HUDEP-2 (cell line): Measurements from ENCODE around the gene RCOR3.
"Not testable (repeated sequence)": the region's sequence is repeated elsewhere in the genome, so short reads cannot be mapped to it uniquely, and the experiment has no call there.

Experiments used
- DNase-seq, 76 experiments: peaks; one replicate each; lab custom pipeline; 2025; ENCODE audit not compliant: unreplicated experiment in 76 of 76; lab: John Stamatoyannopoulos, UW

The RCOR3 gene

DNA sequence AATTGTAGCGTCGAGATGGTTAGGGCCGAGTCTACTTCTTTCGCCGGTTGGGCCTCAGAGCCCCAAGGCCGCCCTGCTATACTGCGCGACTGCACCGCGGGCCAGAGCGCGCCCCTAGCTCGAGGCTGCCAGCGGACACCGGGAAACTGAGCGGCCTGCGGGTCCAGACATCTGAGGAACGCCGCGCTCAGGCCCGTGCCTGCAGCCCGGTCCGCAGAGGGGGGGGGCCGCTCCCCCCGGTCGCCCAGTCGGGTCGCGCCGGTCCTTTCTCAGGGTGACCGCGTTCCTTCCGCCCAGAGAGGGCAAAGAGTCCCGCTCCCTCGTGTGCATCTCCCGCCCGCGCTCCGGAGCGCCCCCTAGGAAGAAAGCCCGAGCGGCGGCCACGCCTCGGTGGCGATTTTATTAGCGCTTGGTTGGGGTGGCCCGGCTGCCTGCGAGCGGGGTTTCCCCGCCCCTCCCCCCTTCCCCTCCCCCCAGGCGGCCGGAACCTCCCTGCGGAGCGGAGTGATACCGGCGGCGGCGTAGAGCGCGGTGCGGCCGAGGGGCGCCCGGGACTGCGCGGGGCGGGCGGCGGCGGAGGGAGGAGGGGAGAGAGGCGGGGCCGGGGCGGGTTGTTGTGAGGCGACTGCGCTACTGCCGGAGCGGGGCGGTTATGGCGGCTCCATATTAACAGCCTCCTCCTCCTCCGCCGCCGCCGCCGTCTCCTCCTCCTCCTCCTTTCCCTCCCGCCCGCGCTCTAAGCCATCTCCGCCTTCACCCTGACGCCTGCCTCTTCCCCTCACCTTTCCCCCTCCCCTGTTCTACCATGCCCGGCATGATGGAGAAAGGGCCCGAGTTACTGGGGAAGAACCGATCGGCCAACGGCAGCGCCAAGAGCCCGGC, at the start of gene RCOR3:
RCOR3 (plus strand) TSS at position 611 of the 882 bp plus-strand sequence; CDS start at position 806, 195 bp downstream.
- DNase-seq: peak; percentile 32 to 98 (median 88)

DNA sequence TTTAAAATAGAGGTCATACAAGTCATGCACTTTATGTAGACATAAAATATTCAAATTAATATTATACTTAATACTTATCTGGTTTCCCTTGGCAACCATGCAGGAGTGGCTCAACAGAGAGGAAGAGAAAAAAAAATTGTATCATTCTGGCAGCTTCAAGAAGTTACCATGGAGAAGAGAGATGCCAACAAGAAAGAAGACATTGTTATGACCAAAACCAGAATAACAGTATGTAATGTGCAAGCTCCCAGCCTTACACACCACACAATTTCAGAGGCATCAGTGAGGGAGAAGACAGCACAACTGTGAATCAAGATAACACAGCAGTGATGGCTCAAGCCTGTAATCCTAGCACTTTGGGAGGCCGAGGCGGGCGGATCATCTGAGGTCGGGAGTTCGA, 49.1 kb upstream of the RCOR3 start:
- DNase-seq: no peak

DNA sequence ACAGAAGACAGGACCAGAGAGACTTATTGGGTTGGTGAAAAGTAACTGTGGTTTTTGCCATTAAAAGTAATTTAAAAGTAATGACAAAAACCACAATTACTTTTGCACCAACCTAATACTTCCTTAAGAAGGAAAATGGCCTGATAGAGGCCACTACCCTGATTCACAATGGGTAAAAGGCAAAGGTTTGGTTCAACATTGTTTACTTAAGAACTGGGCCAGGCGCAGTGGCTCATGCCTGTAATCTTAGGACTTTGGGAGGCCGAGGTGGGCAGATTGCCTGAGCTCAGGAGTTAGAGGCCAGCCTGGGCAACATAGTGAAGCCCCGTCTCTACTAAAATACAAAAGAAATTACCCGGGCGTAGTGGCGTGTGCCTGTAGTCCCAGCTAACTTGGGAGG, 48.2 kb upstream of the RCOR3 start:
- DNase-seq: no peak

DNA sequence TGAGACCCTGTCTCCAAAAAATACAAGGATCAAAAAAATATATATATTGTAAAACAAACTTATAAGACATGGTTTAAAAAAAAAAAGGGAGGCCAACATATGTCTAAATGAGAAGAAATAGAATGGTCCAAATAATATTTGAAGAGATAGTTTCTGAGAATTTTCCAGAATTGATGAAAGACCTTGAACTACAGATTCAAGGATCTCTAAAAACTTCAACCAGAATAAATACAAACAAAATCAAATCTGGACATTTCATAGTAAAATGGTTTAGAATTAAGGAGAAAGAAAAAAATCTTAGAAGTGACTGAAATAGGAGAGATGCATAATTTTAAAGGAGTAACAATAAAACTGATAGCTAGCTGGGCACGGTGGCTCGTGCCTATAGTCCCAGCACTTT, 45.5 kb upstream of the RCOR3 start:
- no peak for DNase-seq

DNA sequence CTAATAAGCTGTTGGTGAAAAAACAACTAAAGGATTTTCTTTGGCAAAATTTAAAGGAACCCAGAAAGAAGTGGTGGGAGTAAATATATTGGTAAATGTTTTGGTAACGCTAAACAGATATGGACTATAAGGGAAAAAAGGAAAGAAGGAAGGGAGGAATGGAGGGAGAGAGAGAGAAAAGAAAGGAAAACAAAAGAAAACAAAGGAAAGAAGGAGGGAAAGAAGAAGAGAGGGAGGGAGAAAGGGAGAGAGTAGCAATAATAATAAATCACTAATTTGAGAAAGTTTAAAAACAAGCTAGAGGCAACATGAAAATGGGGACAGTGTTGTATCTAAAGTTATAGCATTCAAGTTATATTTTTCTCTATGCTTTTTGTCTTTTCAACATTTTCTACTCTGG, 43.6 kb upstream of the RCOR3 start:
- no peak for DNase-seq

DNA sequence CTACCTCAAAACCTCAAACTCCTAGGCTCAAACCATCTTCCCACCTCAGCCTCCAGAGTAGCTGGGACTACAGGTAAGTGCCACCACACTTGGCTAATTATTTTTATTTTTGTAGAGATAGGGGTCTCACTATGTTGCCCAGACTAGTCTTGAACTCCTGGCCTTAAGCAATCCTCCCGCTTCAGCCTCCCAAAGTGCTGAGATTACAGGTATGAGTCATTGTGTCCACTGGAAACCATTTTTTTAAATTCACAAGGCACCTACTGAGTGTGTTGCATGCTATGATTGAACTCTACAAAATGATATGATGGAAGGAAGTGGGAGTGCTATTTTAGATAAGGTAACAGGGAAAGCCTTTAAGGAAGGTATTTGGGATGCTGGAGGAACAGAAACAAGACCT, 41.8 kb upstream of the RCOR3 start:
- DNase-seq: no peak

DNA sequence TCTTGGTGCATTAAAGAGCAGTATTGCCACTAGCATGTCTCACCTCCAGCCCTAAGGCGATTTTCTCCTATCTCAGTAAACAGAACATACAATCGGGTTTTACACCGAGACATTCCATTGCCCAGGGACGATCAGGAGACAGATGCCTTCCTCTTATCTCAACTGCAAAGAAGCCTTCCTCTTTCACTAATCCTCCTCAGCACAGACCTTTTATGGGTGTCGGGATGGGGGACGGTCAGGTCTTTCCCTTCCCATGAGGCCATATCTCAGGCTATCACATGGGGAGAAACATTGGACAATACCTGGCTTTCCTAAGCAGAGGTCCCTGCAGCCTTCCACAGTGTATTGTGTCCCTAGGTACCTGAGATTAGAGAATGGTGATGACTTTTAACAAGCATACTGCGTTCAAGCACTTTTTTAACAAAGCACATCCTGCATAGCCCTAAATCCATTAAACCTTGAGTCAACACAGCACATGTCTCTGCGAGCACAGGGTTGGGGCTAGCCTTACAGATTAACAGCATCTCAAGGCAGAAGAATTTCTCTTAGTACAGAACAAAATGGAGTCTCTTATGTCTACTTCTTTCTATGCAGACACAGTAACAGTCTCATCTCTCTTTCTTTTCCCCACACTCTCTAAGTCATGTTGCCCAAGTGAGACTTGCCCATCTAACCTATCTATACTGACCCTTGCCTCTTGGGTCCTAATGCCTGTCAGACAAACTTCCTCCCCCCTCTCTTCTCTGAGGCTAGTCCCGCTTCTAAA, 36.5 kb upstream of the RCOR3 start:
- peak in 9 of 76 experiments; percentile 3 to 73 (median 21) for DNase-seq

DNA sequence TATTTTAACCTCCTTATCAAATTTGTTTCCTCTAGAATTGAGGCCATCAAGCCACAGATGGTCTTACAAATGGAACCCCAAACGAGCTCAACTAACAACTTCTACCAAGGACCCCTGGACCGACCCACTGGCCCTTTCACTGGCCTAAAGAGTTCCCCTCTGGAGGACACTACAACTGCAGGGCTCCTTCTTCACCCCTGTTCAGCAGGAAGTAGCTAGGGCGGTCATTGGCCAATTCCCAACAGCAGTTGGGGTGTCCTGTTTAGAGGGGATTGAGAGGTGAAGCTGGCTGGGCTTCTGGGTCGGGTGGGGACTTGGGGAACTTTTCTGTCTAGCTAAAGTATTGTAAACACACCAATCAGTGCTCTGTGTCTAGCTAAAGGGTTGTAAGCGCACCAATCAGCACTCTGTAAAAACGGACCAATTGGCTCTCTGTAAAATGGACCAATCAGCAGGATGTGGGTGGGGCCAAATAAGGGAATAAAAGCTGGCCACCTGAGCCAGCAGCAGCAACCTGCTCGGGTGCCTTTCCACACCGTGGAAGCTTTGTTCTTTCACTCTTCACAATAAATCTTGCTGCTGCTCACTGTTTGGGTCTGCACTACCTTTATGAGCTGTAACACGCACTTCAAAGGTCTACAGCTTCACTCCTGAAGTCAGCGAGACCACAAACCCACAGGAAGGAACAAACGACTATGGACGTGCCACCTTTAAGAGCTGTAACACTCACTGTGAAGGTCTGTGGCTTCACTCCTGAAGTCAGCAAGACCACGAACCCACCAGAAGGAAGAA, 30.4 kb upstream of the RCOR3 start:
- not testable (repeated sequence) for DNase-seq

DNA sequence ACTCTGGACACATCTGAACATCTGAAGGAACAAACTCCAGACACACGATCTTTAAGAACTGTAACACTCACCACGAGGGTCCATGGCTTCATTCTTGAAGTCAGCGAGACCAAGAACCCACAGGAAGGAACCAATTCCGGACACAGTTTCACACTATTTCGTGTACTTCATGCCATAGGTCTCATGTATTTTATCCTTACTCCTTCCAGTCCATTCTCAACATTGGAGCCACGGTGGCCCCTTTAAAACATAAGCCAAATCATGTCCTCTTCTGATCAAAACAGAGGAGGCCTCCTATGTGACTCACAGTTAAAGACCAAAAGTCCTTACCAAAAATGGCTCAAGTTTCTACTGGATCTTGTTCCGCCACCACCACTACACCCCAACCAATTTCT, 29.8 kb upstream of the RCOR3 start:
- no peak for DNase-seq

DNA sequence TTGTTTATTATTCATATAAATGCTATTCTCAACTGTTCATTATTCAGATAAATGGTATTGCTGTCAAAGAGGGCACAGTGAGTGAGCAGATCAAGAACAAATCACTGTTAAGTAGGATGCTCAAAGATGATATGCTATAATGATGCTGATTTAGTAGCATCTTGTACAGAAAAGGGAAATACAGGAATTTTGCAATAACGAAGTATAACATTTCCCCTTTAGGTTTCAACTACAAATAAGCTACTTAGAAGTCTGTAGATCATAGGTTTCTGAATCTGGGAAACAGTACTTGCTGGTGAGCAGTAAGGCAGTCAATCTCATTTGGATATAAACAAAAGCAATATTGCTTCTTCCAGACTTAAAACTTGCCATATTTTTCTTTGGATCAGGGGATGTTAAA, 27.3 kb upstream of the RCOR3 start:
- no peak for DNase-seq

DNA sequence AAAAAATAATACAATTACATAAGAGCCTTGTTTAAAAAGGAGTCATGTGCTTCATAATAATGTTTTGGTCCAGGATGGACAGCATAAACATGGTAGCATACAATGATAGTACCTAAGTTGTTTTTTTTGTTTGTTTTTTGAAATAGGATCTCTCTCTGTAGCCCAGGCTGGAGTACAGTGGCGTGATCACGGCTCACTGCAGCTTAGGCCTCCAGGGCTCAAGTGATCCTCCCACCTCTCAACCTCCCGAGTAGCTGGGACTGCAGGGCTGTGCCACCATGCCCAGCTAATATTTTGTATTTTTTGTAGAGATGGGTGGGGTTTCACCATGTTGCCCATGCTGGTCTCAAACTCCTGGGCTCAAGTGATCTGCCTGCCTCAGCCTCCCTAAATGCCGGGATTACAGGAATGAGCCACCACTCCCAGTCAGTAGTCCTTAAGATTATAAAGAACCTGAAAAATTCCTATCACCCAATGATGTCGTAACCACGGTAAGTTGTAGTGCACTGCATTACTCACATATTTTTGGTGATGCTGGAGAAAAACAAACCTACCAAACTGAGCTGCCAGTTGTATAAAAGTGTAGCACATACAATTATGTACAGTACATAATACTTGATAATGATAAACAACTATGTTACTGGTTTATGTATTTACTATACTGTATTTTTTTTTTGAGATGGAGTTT, 22.4 kb upstream of the RCOR3 start:
- DNase-seq: no peak

DNA sequence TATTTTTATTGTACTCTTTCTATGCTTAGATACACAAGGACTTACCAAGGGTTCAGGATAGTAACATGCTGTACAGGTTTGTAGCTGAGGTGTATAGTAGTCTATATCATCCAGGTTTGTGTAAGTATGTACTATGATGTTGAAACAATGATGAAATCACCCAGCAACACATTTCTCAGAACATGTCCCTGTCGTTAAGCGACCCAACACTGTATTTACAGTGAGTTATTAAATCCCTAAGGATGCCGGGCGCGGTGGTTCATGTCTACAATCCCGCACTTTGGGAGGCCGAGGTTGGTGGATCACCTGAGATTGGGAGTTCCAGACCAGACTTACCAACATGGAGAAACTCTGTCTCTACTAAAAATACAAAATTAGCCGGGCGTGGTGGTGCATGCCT, 21.6 kb upstream of the RCOR3 start:
- DNase-seq: no peak

DNA sequence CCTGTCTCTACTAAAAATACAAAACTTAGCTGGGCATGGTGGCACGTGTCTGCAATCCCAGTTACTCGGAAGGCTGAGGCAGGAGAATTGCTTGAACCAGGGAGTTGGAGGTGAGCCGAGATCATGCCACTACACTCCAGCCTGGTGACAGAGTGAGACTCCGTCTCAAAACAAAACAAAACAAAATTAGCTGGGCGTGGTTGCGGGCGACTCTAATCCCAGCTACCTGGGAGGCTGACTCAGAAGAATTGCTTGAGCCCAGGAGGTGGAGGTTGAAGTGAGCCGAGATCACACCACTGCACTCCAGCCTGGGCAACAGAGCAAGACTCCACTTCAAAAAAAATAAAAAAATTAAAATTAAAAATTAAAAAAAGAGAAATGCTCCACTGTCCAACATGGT, 18.6 kb upstream of the RCOR3 start:
- not testable (repeated sequence) for DNase-seq

DNA sequence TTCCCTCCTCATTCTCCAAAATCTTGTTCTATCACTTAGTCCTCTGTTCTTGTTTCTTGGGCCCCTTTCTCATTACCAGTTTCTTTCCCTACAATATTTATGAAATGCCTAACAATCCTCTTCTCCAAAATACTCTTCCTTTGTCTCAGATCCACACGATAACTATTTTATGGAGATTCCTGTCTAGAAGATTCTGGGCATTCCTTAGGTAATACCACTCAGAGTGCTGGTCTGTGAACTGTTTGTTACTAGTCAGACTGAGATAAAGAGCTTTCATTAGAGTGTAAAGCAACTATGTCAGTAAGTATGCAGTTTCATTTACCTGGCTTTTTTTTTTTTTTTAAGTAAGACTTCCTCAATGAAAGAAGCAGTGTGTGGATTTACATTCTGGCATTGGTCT, 18.1 kb upstream of the RCOR3 start:
- DNase-seq: no peak

DNA sequence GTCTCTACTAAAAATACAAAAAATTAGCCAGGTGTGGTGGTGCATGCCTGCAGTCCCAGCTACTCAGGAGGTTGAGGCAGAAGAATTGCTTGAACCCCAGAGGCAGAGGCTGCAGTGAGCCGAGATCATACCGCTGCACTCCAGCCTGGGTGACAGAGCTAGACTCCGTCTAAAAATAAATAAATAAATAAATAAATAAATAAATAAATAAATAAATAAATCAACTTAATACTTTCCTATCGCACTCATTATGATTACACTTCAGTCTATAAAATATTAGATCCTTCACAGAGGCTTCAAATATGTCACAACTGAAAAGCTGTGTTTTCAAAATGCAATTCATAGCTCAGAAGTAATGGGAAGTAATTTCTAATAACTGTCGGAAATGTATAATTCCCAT, 15.5 kb upstream of the RCOR3 start:
- not testable (repeated sequence) for DNase-seq

DNA sequence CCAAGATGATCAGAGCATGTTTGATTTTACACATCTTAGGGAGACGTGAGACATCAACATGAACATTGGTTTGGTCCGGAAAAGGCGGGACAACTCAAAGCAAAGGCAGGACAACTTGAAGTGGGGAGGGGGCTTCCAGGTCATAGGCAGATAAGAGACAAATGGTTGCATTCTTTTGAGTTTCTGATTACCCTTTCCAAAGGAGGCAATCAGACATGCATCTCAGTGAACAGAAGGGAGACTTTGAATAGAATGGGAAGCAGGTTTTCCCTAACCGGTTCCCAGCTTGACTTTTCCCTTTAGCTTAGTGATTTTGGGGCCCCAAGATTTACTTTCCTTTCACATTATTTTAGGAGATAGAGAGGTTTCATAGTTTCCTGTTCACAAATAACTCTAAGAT, 12.6 kb upstream of the RCOR3 start:
- not testable (repeated sequence) for DNase-seq

DNA sequence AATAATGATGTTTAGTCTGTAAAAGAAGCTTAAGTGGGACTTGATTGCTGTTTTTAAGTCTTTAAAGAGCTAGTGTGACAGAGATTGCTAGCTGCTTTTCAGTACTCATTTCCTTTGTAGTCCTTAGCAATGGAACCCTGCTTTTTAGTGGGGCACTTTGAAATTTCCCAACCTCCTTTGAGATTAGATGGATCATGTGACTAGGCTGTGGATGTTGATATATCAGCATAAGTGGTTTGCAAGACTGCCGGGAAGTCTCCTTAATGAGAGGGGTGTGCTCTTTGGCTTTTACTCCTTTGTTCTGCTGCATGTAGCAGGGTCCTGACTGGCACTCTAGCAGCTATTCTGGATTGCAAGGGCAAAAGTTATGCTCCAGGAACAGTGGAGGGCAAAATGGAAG, 11.2 kb upstream of the RCOR3 start:
- DNase-seq: peak in 3 of 76 experiments; percentile 7 to 26 (median 12)

DNA sequence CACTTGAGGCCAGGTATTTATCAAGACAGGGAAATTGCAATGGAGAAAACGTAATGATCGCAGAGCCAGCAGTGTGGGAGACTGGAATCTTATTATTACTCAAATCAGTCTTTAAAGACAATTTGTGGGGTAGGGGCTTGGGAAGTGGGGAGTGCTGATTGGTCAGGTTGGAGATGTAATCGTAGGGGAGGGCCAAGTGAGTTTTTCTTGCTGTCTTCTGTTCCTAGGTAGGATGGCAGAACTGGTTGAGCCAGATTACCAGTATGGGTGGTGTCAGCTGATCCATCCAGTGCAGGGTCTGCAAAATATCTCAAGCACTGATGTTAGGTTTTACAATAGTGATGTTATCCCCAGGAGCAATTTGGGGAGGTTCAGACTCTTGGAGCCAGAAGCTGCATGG, 9.6 kb upstream of the RCOR3 start:
- not testable (repeated sequence) for DNase-seq

DNA sequence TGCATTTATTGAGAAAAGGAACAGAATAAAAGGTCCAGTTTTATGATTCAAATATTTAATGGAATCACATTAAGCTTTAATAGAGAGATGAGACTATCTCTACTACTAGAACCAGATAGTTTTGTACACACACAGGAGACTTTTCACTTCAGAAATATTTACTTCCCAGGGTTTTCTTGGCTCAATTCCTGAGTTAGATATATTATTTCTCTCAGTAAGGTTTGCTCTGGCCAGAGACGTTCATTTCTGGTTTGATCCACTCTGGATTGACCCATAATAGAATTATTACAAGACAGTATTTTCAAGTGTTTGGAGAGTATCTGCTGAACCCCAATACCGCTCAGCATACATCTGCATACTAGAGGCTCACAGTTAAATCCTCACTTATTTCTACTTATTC, 1.3 kb upstream of the RCOR3 start:
- no peak for DNase-seq

DNA sequence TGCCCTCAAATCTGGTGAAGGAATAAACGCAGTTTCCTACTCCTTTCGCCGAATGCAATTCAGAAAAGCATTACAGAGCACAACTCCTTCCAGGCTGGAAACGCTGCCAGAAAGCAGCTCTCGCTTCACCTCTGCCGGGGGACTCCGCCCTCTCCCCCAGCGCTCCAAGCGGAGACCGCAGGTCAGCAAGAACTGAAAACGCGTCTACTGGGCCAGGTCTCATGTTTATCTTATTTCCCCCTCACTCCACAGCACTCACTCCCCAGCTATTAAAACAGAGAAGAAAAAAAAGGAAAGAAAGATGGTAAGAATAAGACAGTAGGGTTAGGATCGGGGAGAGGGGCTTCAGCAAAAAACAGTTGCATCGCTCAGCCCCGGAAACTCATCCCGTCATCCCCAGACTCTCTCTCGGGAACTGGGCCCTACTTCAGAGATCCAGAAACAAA, 833 bp upstream of the RCOR3 start:
- DNase-seq: peak in 74 of 76 experiments; percentile 16 to 86 (median 70)
